ENCODE results near the gene ARHGEF6.
A peak's percentile ranks its signal among the peaks of the same experiment; 100 is the strongest.

ARHGEF6 gene

GRCh38 chrX:136687457-136687856 is 93.3 kb downstream of the ARHGEF6 start:
- peak in 1 of 4 experiments; percentile 0 for DNase-seq

DNA sequence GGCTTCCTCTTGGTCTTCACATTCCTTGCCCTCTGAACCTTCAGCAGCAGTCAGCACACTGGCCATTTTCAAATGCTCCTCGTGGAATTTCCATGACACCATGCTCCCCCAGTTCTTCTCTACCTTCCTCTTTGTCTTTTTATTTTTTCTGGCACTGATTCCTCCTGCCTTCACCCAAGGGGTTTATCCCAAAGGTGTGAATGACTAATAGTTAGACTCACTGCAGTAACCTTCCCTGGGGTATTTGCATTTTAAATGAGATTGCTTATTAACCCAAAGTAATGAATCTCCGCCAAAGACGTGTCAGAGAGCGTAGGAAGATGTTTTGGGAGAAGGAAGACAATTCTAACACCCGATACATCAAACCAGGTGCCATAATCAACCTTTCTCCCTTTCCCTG is 96.6 kb downstream of the ARHGEF6 start:
- DNase-seq: no peak

DNA sequence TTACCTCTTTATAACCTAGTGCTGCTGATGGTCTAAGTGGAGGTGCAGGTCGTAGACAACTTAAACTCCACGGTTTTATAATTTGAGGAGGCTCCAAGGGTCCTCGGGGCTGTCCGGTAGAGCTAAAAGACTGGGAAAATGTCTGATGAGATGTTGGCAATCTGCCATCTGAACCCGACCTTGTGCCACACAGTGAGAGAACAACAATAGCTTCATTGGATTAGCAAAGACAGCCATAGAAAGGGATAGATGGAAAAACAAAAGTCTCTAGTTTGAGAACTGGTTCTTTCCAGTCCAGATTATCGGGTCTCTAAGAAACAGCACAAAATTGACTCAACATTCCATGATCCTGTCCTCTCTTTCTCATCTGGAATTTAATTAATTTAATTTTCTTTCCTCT is 101.2 kb downstream of the ARHGEF6 start:
- DNase-seq: no peak

DNA sequence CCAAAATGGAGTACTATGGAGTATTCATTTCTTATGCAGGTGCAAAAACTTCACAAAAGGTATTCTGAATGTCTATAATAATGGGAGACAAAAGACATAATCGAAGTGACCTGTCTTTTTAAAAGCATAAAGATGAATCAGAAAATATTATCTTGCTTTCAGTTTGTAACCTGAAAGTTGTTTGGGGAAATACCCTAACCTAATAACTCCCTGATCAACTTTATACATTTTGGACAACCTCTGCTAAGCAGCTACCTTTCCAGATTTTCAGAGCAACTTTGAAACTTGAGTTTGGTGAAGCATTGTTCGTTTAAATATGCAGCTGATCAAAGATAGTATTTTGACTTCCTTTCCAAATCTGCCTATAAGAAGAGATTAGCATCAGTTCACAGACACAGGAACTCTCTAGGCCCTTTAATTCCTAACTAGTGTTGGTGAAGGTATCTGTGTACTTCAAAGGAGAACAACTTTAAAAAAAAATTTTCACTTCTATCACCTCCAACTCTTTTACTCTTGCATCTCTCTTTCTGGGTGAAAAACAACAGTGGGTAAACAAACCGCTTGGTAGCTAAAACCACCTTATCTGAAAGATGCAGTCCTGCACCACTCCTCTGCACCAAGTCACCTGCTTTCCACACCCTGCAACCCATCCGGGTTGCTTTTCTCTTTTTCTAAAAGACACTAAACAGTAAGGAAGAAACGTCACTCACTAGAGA is 106.3 kb downstream of the ARHGEF6 start:
- no peak for DNase-seq

DNA sequence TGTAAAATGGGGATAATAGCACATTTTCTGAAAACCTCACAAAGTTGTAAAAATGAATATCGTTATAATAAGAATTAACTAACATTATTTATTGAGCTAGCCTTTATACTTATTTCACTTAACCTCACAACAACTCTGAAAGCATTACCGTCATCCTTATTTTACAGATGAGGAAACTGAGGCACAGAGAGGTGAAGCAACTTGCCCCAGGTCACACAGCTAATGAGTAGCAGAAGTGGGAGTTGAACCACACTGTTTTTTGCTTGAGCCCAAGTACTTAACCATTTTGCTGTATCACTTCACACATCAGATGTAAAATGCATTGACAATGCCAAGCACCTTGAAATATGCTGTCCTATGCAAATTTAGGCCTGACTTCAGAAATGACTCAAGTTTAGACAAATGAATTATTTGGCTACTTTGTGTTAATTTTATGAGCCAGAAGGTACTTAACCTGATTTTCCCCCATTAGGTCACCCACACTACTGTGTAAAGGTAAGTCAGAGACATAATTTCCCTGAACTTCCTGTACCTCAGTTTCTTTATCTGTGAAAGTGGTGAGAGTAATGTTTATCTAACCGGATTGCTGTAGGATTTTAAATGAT is 109.6 kb downstream of the ARHGEF6 start:
- DNase-seq: no peak

- DNase-seq: no peak
Measured at GRCh38 chrX:136667446-136668168, 113.1 kb downstream of the ARHGEF6 start.

DNA sequence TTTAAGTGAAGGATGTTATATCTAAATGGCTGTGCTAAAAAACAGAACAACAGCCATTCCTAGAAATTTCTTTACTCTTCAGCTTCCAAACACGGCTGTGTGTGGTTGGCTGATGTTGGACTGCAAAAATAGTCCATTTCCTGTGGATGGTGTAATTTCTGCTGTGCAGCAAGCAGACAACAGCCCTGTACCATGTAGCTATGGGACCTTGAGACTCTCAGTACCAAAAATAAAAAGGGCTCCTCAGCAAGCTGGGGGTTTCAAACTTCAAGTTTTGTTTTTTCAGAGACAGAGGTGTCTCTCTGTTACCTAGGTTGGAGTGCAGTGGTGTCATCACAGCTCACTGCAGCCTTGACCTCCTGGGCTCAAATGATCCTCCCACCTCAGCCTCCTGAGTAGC is 114.6 kb downstream of the ARHGEF6 start:
- DNase-seq: no peak

DNA sequence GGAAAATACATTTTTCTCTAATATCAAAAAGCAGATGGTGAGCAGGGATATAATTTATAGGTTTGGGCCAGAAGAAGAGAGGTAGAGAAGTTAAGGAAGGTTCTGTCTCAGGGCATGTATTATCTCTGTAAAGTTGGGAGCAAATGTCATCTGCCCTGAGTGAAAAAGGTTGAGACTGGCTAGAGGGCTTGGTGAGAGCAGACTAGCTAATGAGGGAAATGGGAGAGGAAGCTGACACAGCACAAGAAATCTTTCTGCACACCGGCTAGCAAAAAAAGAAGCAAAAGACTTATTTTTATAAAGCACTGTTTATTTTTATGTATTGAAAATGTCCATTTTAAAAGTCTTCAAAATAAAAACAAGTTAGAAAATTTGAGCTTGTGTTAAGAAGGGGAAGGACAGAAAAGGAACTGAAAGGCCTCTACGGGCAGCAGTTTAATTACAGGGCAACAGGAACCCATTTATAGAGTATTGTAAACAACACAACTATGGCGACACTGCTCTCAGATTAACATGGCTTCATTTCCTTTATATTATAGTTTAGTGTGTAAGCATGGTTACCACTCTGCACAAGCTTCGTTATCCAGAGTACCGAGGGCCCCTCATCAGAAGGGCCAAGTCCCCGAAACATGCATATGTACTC is 115.4 kb downstream of the ARHGEF6 start:
- no peak for DNase-seq

GRCh38 chrX:136662976-136663375 is 117.8 kb downstream of the ARHGEF6 start:
- DNase-seq: no peak

- DNase-seq: no peak
Measured at GRCh38 chrX:136662104-136662503, 118.6 kb downstream of the ARHGEF6 start.

DNA sequence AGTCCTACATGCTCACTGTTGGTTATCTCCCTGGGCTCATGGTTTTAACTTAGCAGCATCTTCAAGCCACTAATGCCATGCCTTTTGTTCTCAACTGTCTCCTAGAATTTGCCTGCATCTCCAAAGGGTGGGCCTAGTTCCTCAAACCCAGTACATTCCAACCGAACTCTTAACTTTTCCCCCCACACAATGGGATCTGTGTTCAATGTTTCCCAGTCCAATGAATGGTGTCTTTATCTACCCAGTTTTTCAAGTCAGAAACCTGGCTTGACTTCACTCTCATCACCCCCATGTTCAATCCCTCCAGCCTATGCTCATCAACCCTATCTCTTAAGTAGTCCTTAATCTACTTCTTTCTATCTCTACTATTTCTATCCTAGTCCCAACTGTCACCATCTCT is 119.8 kb downstream of the ARHGEF6 start:
- no peak for DNase-seq

DNA sequence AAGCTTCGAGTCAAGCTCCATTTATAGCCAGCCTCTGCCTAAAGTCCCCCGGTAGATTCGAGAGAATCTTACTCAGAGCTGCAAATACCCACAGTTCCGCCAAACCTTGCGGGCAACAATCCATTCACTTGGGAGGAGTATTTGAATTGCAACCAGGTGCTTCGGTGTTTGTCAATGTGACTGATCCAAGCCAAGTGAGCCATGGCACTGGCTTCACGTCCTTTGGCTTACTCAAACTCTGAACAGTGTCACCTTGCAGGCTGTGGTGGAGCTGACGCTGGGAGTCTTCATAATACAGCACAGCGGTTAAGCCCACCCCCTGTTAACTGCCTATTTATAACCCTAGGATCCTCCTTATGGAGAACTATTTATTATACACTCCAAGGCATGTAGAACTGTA is 121.6 kb downstream of the ARHGEF6 start:
- DNase-seq: no peak

GRCh38 chrX:136658151-136658550 is 122.6 kb downstream of the ARHGEF6 start:
- no peak for DNase-seq

DNA sequence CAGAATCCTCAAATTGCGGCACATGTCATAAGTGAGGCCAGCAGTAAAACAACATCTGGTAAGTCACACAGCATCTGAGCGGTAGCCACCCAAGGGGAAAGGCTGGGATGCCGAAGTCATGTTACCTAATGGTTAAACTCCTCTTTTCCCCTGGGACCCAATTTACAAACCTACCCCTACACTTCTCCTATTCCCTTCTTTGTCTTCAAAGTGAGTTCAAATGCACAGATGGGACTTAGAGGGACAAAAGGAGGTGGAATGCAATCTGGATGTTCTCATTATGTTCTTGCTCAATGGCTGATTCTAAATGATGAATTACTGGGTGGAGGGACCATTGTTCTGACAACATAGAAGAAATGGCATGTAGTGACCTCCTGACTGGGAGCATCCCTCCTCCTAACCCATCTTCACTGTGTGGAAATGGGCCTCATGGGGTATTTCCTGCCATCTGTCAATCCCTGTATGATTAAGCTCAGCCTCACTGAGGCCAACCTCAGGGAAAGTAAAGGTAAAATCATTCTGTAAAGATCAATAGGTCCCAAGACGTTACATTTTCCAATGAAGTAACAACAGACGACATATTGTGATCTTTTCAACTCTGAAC is 124.3 kb downstream of the ARHGEF6 start:
- DNase-seq: no peak

DNA sequence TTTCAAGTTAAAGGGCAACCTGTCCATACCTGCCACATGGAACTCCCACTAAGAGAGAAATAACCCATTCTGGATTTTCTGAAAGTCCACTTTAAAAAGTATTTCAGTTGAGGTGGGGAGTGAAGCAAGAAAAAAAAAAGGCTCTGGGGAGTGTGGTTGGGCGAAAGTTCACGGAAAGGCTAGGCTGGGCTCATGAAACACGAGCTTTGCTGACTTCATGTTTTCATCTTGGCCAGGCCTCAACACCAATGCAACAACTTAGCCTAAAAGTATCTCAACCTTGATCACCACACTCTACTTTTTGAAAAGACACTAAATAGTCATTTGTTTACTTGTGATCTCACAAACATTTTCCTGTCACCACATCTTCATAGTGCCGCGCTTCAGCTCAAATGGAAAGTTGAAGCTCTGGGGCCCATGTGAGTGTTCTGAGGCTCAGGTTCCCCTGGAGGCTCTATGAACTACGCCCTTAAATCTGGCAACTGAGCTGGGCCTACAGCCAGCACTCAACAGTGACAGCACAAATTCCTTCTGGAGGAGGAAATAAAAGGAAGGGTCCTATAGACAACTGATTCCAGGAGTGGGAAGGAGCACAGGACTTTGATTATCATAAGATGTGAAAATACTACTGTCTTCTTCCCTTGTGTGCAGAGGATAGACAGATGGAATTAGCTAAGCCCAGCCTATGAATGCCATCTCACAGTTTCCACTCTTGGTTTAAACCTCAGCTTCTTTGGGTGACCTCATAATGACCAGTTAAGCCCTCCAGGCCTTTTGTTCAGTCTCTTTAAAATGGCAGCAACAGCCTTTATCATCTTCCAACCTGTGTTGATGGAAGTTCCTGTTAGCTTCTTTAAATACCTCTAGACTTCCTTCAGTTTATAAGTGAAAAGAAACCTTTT is 127.7 kb downstream of the ARHGEF6 start:
- no peak for DNase-seq

DNA sequence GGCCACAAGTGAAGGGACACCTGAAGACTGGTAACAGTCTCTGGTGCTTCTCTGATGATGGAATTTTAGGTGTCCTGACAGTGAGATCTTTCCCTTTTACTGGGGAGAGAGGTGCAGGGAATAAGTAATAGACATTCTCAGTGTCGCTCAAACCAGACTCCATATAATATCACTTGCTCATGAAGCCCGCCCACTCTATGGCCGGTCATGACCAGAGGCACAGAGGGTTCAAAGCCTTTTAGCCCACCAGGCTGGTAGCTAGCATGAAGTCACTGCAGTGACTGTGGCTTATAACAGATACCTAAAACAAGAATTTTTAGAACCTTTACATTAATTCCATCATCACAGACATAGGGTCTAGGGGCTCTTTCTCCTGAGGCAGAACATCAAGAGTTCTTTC is 129.9 kb downstream of the ARHGEF6 start:
- no peak for DNase-seq

GRCh38 chrX:136647677-136648360 is 132.9 kb downstream of the ARHGEF6 start, which contains the start of gene CD40LG:
Gene CD40LG (plus strand): TSS chrX:136648158. CDS start chrX:136648249, 91 bp downstream.
- DNase-seq: no peak

GRCh38 chrX:136646602-136647239 is 134.0 kb downstream of the ARHGEF6 start:
- peak in 2 of 4 experiments; percentile 5 to 8 for DNase-seq

DNA sequence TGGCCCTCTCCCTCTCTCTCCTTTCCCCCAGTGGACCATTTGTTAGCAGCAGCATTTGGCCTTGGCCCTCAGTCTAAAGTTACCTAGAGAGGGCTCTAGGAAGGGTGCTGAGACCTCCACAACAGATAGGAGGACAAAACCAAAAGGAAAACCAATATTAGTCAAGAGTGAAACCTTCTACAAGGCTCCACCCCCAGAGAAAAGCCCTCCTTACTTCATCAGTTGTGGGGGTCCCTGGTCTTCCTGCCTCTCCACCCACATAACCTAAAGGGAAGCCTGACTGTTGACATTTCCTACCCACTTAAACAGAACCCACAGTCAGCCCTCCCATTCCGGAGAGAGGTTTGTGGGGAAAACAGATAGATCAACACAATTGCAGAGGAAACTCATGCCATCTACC is 137.5 kb downstream of the ARHGEF6 start:
- no peak for DNase-seq

DNA sequence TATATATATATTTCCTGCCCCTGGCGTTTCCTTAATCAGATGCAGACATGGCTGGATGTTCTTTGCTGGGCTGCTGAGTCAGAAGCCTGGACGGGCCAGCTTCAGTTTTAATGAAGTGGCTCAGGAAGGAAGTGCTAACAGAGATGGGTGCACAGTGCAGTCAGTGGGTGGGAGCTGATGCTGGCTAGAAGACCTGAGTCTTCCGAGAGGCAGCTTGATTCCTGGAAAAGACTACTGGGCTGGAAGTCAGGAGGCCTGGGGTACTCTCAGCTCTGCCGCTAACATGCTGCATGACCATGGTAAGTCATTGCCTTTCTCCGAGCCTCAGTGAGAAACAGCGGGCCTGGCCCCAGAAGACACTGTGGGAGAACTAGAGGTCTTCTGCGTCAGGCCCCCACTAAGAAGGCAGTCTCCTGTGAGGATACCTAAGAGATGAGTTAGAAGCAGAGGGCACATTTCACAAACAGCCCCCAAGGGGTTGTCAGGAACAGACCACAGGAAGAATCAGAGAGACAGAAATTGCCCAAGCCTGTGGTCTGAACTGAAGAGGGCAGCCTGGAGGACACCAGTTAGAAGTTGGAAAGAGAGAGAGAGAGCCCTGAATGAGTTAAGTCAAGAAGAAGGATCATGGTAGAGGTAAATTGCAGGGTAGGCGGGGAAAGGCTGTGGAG is 141.1 kb downstream of the ARHGEF6 start:
- no peak for DNase-seq
